ENCODE results near the gene ASTN1.

ASTN1 gene

GRCh38 chr1:176943783-176944182 is 220.7 kb downstream of the ASTN1 start:
- no peak for TF ChIP-seq CTCF (IDR thresholded peaks at IDR 0.05; ENCODE audit: low read depth, low read length)

GRCh38 chr1:176942346-176942745 is 222.2 kb downstream of the ASTN1 start:
- no peak for DNase-seq (ENCODE audit: low read depth, low spot score)
- no peak overlapping the region for H3K4me3 ChIP-seq (ENCODE audit: low read depth, low read length)
- in situ Hi-C loops (cut with HindIII; ENCODE audit: low sequenced_read_pairs): no loop called here
- TF ChIP-seq CTCF (IDR thresholded peaks at IDR 0.05; ENCODE audit: low read depth, low read length): no peak

More at GRCh38 chr1:176943783-176944182, 220.7 kb downstream of the ASTN1 start:
- in situ Hi-C loops (cut with HindIII; ENCODE audit: low sequenced_read_pairs): no loop called here
- no peak for DNase-seq (ENCODE audit: low read depth, low spot score)
- H3K4me3 ChIP-seq (ENCODE audit: low read depth, low read length): no peak overlapping the region

GRCh38 chr1:176939993-176940392 is 224.5 kb downstream of the ASTN1 start:
- no peak for DNase-seq (ENCODE audit: low read depth, low spot score)
- in situ Hi-C loops (cut with HindIII; ENCODE audit: low sequenced_read_pairs): no loop called here
- no peak overlapping the region for H3K4me3 ChIP-seq (ENCODE audit: low read depth, low read length)
- TF ChIP-seq CTCF (IDR thresholded peaks at IDR 0.05; ENCODE audit: low read depth, low read length): no peak

- in situ Hi-C loops (cut with HindIII; ENCODE audit: low sequenced_read_pairs): no loop called here
- H3K4me3 ChIP-seq (ENCODE audit: low read depth, low read length): no peak overlapping the region
- TF ChIP-seq CTCF (IDR thresholded peaks at IDR 0.05; ENCODE audit: low read depth, low read length): no peak
- DNase-seq (ENCODE audit: low read depth, low spot score): no peak
These were observed 226.1 kb downstream of the ASTN1 start for GRCh38 chr1:176938375-176938774.

GRCh38 chr1:176934370-176934769 is 230.1 kb downstream of the ASTN1 start:
- in situ Hi-C loops (cut with HindIII; ENCODE audit: low sequenced_read_pairs): no loop called here
- H3K4me3 ChIP-seq (ENCODE audit: low read depth, low read length): no peak overlapping the region
- TF ChIP-seq CTCF (IDR thresholded peaks at IDR 0.05; ENCODE audit: low read depth, low read length): no peak
- no peak for DNase-seq (ENCODE audit: low read depth, low spot score)

- in situ Hi-C loops (cut with HindIII; ENCODE audit: low sequenced_read_pairs): no loop called here
- DNase-seq (ENCODE audit: low read depth, low spot score): no peak
- no peak for TF ChIP-seq CTCF (IDR thresholded peaks at IDR 0.05; ENCODE audit: low read depth, low read length)
- H3K4me3 ChIP-seq (ENCODE audit: low read depth, low read length): no peak overlapping the region
These were observed 232.1 kb downstream of the ASTN1 start for GRCh38 chr1:176932114-176933104.

Measured in astrocyte of the spinal cord (primary cell).